Measurements from ENCODE around the gene RNF111.

RNF111 gene

DNA sequence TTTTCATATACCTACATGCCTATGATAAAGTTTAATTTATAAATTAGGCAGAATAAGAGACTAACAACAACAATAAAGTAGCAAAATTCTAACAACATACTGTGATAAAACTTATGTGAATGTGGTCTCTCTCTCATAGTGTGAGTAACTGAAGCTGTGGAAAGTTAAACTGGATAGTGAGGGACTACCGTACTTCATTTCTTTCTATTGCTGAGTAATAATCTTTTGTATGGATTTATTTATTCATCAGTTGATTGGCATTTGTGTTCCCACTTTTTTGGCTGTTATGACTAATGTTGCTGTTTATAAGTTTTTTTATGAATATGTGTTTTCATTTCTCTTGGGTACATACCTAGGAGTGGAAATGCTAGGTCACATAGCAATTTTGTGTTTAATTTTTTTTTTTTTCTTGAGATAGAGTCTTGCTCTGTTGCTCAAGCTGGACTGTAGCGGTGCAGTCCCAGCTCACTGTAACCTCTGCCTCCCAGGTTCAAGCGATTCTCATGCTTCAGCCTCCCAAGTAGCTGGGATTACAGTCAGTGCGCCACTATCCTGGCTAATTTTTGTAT is 41.0 kb downstream of the RNF111 start:
- Histone ChIP-seq H3K9me3 (ENCODE audit: control insufficient read depth in 1 of 2, low read length in 2 of 2) (no peaks in the 10 kb centered on the region), H3K27me3 (ENCODE audit: low read depth, low read length) (no peaks in the 10 kb centered on the region), H3K4me3 (ENCODE audit: low read depth in 1 of 2, low read length in 2 of 2) (no peak overlapping the region), H3K36me3 (ENCODE audit: control insufficient read depth in 1 of 2, insufficient read depth in 2 of 2, low read length in 2 of 2) (peaks cover 6 to 17% of the 10 kb centered on the region in 2 donors), H3K4me1 (ENCODE audit: control insufficient read depth in 1 of 2, insufficient read depth in 2 of 2, low read length in 2 of 2) (peaks cover 0 to 8% of the 10 kb centered on the region in 2 donors), H3K27ac (ENCODE audit: low read length) (no peak overlapping the region)

DNA sequence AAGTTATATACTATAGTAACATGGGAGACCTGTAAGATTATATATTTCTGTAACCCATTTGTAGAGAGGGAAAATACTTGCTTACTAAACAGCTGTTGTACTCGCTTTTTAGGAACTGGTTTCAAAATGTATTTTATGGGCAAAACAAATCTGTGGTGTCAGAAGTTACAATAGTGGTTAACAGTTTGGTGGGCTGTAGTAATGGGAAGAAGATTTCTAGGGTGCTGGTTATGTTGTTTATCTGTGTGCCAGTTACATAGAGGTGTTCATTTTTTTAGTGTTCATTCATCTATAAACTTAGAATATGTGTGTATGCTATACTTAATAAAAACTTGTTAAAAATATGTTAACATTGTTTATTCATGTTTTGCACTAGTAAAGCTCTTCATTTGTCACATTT is 42.1 kb downstream of the RNF111 start:
- Histone ChIP-seq H3K4me3 (ENCODE audit: low read depth in 1 of 2, low read length in 2 of 2) (no peak overlapping the region), H3K27ac (ENCODE audit: low read length) (no peak overlapping the region), H3K36me3 (ENCODE audit: control insufficient read depth in 1 of 2, insufficient read depth in 2 of 2, low read length in 2 of 2) (peaks cover 6 to 17% of the 10 kb centered on the region in 2 donors), H3K27me3 (ENCODE audit: low read depth, low read length) (no peaks in the 10 kb centered on the region), H3K9me3 (ENCODE audit: control insufficient read depth in 1 of 2, low read length in 2 of 2) (no peaks in the 10 kb centered on the region), H3K4me1 (ENCODE audit: control insufficient read depth in 1 of 2, insufficient read depth in 2 of 2, low read length in 2 of 2) (peaks cover 0 to 8% of the 10 kb centered on the region in 2 donors)

DNA sequence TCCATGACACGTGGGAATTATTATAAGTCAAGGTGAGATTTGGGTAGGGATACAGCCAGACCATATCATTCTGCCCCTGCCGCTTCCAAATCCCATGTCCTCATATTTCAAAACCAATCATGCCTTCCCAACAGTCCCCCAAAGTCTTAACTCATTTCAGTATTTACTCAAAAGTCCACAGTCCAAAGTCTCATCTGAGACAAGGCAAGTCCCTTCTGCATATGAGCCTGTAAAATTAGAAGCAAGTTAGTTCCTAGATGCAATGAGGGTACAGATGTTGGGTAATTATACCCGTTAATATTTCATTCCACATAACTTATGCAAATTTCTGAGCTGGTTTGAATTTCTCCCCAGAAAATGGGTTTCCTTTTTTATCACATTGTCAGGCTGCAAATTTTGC is 47.7 kb downstream of the RNF111 start:
- H3K9me3 ChIP-seq (ENCODE audit: control insufficient read depth in 1 of 2, low read length in 2 of 2) = no peaks in the 10 kb centered on the region
- peaks cover 3 to 21% of the 10 kb centered on the region in 2 donors for H3K36me3 ChIP-seq (ENCODE audit: control insufficient read depth in 1 of 2, insufficient read depth in 2 of 2, low read length in 2 of 2)
- no peaks in the 10 kb centered on the region for H3K27me3 ChIP-seq (ENCODE audit: low read depth, low read length)
- H3K27ac ChIP-seq (ENCODE audit: low read length) = no peak overlapping the region
- peaks cover 0 to 8% of the 10 kb centered on the region in 2 donors for H3K4me1 ChIP-seq (ENCODE audit: control insufficient read depth in 1 of 2, insufficient read depth in 2 of 2, low read length in 2 of 2)
- H3K4me3 ChIP-seq (ENCODE audit: low read depth in 1 of 2, low read length in 2 of 2) = no peak overlapping the region

DNA sequence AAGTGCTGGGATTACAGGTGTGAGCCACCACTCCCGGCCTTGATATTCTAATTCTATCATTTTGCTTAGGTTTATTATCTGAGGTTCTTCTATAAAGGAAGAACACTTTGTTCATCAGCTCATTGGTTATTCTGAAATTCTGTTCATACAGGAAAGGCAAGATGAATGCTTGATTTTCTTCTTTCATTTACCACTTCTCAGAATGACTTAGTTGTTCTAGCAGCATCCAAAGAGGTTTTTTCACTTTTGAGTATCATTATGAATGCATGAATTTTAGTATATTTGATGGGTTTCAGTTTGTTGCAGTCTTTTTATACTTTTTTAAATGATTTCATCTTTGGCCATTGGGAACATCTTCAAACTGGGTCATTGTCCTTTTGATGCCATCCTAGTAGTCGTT is 51.8 kb downstream of the RNF111 start:
- H3K36me3 ChIP-seq (ENCODE audit: control insufficient read depth in 1 of 2, insufficient read depth in 2 of 2, low read length in 2 of 2) = peaks cover 3 to 4% of the 10 kb centered on the region in 2 donors
- no peaks in the 10 kb centered on the region for H3K9me3 ChIP-seq (ENCODE audit: control insufficient read depth in 1 of 2, low read length in 2 of 2)
- H3K4me3 ChIP-seq (ENCODE audit: low read depth in 1 of 2, low read length in 2 of 2) = no peak overlapping the region
- no peaks in the 10 kb centered on the region for H3K27me3 ChIP-seq (ENCODE audit: low read depth, low read length)
- no peak overlapping the region for H3K27ac ChIP-seq (ENCODE audit: low read length)
- no peaks in the 10 kb centered on the region for H3K4me1 ChIP-seq (ENCODE audit: control insufficient read depth in 1 of 2, insufficient read depth in 2 of 2, low read length in 2 of 2)

DNA sequence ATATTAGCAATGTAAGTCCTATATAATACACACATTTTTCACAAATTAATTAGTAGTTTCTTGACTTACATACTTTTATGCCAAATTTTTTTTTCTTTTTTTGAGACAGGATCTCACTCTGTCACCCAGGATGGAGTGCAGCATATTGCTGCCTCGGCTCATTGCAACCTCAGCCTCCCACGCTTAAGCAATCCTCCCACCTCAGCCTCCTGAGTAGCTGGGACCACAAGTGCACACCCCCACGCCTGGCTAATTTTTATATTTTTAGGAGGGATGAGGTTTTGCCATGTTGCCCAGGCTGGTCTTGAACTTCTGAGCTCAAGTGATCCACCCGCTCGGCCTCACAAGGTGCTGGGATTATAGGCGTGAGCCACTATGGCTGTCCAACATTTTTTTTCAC is 54.6 kb downstream of the RNF111 start:
- no peak overlapping the region for H3K27ac ChIP-seq (ENCODE audit: low read length)
- no peaks in the 10 kb centered on the region for H3K27me3 ChIP-seq (ENCODE audit: low read depth, low read length)
- no peaks in the 10 kb centered on the region for H3K9me3 ChIP-seq (ENCODE audit: control insufficient read depth in 1 of 2, low read length in 2 of 2)
- no peaks in the 10 kb centered on the region for H3K4me1 ChIP-seq (ENCODE audit: control insufficient read depth in 1 of 2, insufficient read depth in 2 of 2, low read length in 2 of 2)
- peaks cover 3 to 4% of the 10 kb centered on the region in 2 donors for H3K36me3 ChIP-seq (ENCODE audit: control insufficient read depth in 1 of 2, insufficient read depth in 2 of 2, low read length in 2 of 2)
- H3K4me3 ChIP-seq (ENCODE audit: low read depth in 1 of 2, low read length in 2 of 2) = no peak overlapping the region

DNA sequence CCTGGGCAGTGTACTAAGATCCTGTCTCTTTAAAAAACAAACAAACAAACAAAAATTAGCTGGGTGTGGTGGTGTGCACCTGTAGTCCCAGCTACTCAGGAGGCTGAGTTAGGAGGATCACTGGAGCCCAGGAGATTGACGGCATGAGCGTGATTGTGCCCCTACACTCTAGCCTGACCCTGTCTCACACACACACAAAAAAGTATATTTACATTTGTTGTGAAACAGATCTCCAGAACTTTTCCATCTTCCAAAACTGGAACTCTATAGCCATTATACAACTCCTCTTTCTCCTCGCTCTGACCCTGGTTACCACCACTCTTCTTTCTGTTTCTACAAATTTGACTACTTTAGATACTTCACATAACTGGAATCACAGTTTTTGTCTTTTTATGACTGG is 61.4 kb downstream of the RNF111 start:
- Histone ChIP-seq H3K27me3 (ENCODE audit: low read depth, low read length) (no peaks in the 10 kb centered on the region), H3K9me3 (ENCODE audit: control insufficient read depth in 1 of 2, low read length in 2 of 2) (no peaks in the 10 kb centered on the region), H3K4me3 (ENCODE audit: low read depth in 1 of 2, low read length in 2 of 2) (no peak overlapping the region), H3K27ac (ENCODE audit: low read length) (no peak overlapping the region), H3K36me3 (ENCODE audit: control insufficient read depth in 1 of 2, insufficient read depth in 2 of 2, low read length in 2 of 2) (peaks cover under 1 to 4% of the 10 kb centered on the region in 2 donors), H3K4me1 (ENCODE audit: control insufficient read depth in 1 of 2, insufficient read depth in 2 of 2, low read length in 2 of 2) (no peaks in the 10 kb centered on the region)

DNA sequence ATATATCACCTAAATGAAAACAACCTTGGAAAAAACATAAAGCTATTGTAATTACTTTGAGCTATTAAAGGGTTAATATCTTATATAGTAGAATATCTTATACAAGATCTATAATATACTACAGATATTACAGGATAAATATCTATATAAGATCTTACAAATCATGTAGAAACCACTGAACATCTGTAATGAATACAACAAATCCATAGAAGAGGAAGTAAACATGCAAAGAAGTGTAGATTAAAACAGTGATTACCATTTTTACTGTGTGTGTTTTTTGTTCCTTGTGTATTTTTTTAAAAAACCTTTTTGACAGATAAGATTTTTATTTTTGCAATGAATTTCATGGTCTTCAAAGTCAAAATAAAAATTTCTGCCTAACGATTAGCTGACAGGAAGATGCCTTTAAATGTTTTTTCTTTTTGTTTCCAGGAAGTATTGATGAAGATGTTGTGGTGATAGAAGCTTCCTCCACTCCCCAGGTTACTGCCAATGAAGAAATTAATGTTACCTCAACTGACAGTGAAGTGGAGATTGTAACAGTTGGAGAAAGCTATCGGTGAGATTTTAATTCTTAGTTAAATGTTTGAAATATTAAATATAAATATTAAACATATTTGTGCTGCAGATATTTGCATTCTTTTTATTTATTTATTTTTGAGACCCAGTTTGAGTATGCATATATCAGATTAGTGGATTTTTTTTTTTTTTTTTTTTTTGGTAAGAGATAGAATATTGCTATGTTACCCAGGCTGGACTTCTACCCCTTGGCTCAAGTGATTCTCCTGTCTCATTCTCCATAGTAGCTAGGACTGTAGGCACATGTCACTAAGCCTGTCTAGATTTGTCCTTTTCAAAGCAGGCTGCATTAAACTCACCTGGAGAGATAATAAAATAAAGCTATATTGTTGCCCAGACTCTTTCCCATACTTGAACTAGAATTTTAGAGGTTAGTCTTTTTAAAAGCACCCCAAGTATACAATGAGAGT is 64.7 kb downstream of the RNF111 start:
- Histone ChIP-seq H3K4me3 (ENCODE audit: low read depth in 1 of 2, low read length in 2 of 2) (no peak overlapping the region), H3K4me1 (ENCODE audit: control insufficient read depth in 1 of 2, insufficient read depth in 2 of 2, low read length in 2 of 2) (no peaks in the 10 kb centered on the region), H3K27ac (ENCODE audit: low read length) (no peak overlapping the region), H3K27me3 (ENCODE audit: low read depth, low read length) (no peaks in the 10 kb centered on the region), H3K9me3 (ENCODE audit: control insufficient read depth in 1 of 2, low read length in 2 of 2) (no peaks in the 10 kb centered on the region), H3K36me3 (ENCODE audit: control insufficient read depth in 1 of 2, insufficient read depth in 2 of 2, low read length in 2 of 2) (peaks cover 16 to 17% of the 10 kb centered on the region in 2 donors)

DNA sequence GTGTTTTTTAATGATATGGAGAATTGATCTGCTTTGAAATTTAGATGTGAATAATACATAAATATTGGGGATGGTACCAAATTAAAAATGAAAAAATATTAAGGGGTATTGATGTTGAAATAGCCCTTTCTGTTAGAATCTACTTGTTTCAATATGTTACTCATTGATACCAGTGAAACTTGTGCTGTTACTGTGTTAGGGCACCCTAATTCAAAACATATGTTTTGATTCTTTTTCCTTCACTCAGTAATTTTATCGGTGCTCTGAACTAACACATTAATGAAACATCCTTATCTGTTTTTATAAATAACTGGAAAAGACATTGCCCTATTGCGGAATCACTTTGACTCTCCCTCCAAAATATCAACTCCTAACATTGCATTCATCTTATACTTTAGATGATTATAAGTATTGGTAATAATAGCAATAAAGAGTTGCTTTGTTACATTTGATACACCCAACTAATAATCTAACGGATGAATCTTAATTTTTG is 65.5 kb downstream of the RNF111 start:
- H3K4me1 ChIP-seq (ENCODE audit: control insufficient read depth in 1 of 2, insufficient read depth in 2 of 2, low read length in 2 of 2) = no peaks in the 10 kb centered on the region
- no peak overlapping the region for H3K4me3 ChIP-seq (ENCODE audit: low read depth in 1 of 2, low read length in 2 of 2)
- no peaks in the 10 kb centered on the region for H3K27me3 ChIP-seq (ENCODE audit: low read depth, low read length)
- peaks cover 16 to 22% of the 10 kb centered on the region in 2 donors for H3K36me3 ChIP-seq (ENCODE audit: control insufficient read depth in 1 of 2, insufficient read depth in 2 of 2, low read length in 2 of 2)
- H3K9me3 ChIP-seq (ENCODE audit: control insufficient read depth in 1 of 2, low read length in 2 of 2) = no peaks in the 10 kb centered on the region
- H3K27ac ChIP-seq (ENCODE audit: low read length) = no peak overlapping the region

DNA sequence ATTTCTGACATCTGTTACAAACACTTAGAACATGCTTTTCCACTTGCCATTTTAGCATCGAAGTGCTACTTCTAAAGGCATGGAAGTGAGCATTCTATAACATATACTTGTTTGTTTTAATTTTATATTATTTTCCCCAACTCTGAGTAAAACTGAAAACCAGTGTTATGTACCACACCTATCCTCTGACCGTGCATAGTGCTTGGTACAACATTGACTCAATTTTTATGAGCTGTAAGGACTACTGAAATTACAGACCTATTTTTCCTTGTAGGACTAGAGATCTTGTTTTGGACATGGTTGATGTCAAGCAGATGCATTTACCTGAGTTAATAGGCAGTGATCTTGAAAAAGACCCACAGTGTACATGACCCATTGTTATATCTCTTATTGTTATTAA is 66.0 kb downstream of the RNF111 start:
- no peaks in the 10 kb centered on the region for H3K4me1 ChIP-seq (ENCODE audit: control insufficient read depth in 1 of 2, insufficient read depth in 2 of 2, low read length in 2 of 2)
- H3K27ac ChIP-seq (ENCODE audit: low read length) = no peak overlapping the region
- no peaks in the 10 kb centered on the region for H3K27me3 ChIP-seq (ENCODE audit: low read depth, low read length)
- no peaks in the 10 kb centered on the region for H3K9me3 ChIP-seq (ENCODE audit: control insufficient read depth in 1 of 2, low read length in 2 of 2)
- H3K36me3 ChIP-seq (ENCODE audit: control insufficient read depth in 1 of 2, insufficient read depth in 2 of 2, low read length in 2 of 2) = peaks cover 20 to 25% of the 10 kb centered on the region in 2 donors
- H3K4me3 ChIP-seq (ENCODE audit: low read depth in 1 of 2, low read length in 2 of 2) = no peak overlapping the region

DNA sequence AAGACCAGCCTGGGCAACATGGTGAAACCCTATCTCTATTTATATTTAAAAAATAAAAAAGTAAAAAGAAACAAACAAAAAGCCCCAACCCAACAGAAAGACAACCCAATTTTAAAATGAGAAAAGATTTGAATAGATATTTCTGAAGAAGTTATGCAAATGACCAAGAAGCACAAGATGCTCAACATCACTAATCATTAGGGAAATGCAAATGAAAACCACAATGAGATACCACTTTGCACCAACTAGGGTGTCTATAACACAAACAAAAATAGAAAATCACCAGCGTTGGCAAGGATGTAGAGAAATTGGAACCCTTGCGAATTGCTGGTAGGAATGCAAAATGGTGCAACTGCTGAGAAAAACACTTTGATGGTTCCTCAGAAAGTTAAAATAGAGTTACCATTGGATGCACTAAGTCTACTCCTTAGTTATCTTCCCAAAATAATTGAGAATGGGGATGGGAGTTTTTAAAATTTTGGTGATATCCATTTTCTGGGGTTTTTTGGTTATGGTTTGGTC is 71.7 kb downstream of the RNF111 start:
- H3K27ac ChIP-seq (ENCODE audit: low read length) = no peak overlapping the region
- no peaks in the 10 kb centered on the region for H3K4me1 ChIP-seq (ENCODE audit: control insufficient read depth in 1 of 2, insufficient read depth in 2 of 2, low read length in 2 of 2)
- peaks cover 50 to 54% of the 10 kb centered on the region in 2 donors for H3K36me3 ChIP-seq (ENCODE audit: control insufficient read depth in 1 of 2, insufficient read depth in 2 of 2, low read length in 2 of 2)
- H3K4me3 ChIP-seq (ENCODE audit: low read depth in 1 of 2, low read length in 2 of 2) = no peak overlapping the region
- no peaks in the 10 kb centered on the region for H3K27me3 ChIP-seq (ENCODE audit: low read depth, low read length)
- H3K9me3 ChIP-seq (ENCODE audit: control insufficient read depth in 1 of 2, low read length in 2 of 2) = no peaks in the 10 kb centered on the region

DNA sequence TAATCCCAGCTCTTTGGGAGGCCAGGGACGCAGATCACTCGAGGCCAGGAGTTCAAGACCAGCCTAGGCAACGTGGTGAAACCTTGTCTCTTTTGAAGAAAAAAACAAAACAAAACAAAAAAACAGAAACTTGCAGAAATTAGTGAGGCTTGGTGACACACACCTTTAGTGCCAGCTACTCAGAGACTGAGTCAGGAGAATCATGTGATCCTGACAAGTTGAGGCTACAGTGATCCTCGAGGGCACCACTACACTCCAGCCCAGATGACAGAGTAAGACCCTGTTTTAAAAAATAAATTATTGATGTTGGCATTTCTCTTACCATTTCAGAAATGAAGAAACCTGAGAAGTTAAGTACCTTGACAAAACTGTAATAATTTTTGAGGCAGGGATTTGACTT is 72.9 kb downstream of the RNF111 start:
- Histone ChIP-seq H3K27ac (ENCODE audit: low read length) (no peak overlapping the region), H3K4me3 (ENCODE audit: low read depth in 1 of 2, low read length in 2 of 2) (no peak overlapping the region), H3K27me3 (ENCODE audit: low read depth, low read length) (no peaks in the 10 kb centered on the region), H3K9me3 (ENCODE audit: control insufficient read depth in 1 of 2, low read length in 2 of 2) (no peaks in the 10 kb centered on the region), H3K4me1 (ENCODE audit: control insufficient read depth in 1 of 2, insufficient read depth in 2 of 2, low read length in 2 of 2) (no peaks in the 10 kb centered on the region), H3K36me3 (ENCODE audit: control insufficient read depth in 1 of 2, insufficient read depth in 2 of 2, low read length in 2 of 2) (peaks cover 41 to 58% of the 10 kb centered on the region in 2 donors)

Data from muscle layer of duodenum (tissue), 2 donors.